ENCODE results near the gene SLC49A3. TPM values are rescaled to one million over a fixed set of nuclear protein-coding genes. Genes with fewer than 3 reads are reported as not detected.
"Not testable (repeated sequence)": the region's sequence is repeated elsewhere in the genome, so short reads cannot be mapped to it uniquely, and the experiment has no call there.

The SLC49A3 gene
- total RNA-seq, 1 experiment from 2014 or later, result 6.9 TPM

DNA sequence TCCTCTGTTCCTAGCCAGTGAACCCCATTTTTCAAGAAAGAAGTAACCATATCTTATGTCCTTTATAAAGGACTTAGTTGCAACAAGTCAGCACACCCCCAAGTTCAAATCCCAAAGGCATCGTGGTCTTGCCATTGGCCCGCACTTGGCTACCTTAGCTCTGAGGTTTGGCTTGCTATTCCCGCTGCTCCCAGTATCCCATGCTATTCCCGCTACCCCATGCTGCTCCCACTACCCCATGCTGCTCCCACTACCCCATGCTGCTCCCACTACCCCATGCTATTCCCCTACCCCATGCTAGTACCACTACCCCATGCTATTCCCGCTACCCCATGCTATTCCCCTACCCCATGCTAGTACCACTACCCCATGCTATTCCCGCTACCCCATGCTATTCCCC lies 20.7 kb downstream of the SLC49A3 start:
- not testable (repeated sequence) for H3K27me3 Mint-ChIP-seq (ENCODE audit: low read depth); H2AK5ac ChIP-seq (ENCODE audit: insufficient read length, low read length); H3K18ac ChIP-seq (ENCODE audit: insufficient read length, low read depth, low read length); H2AFZ ChIP-seq (ENCODE audit: low read length); H3K4me1 ChIP-seq (ENCODE audit: insufficient read depth, low read length); H4K20me1 ChIP-seq (ENCODE audit: control insufficient read depth, insufficient read depth, insufficient read length); H2BK5ac ChIP-seq (ENCODE audit: insufficient read length, low read length); H2BK15ac ChIP-seq (ENCODE audit: low read depth, low read length); H3K9ac ChIP-seq (ENCODE audit: extremely low read depth, insufficient read length, low read length); H4K8ac ChIP-seq (replicated peaks; ENCODE audit: insufficient read length, low read depth, low read length); H2BK20ac ChIP-seq (ENCODE audit: low read depth, low read length, poor library complexity, severe bottlenecking); H3K79me2 ChIP-seq (ENCODE audit: insufficient read depth, low read length); H3K9me3 Mint-ChIP-seq; H3K56ac ChIP-seq (ENCODE audit: insufficient read length, low read depth, low read length); H3K27me3 ChIP-seq (ENCODE audit: insufficient read depth, low read length); DNase-seq; H2BK120ac ChIP-seq (ENCODE audit: low read depth, low read length, poor library complexity, severe bottlenecking); H3K4ac ChIP-seq (ENCODE audit: low read depth, low read length); H3K4me2 ChIP-seq (ENCODE audit: insufficient read depth, insufficient read length, low read length); H3T11ph ChIP-seq (ENCODE audit: low read length); H3K4me3 Mint-ChIP-seq; H3K79me1 ChIP-seq (ENCODE audit: insufficient read depth, low read depth, low read length, poor library complexity, severe bottlenecking); H3K14ac ChIP-seq (ENCODE audit: insufficient read depth, low read length); H3K23ac ChIP-seq (ENCODE audit: insufficient read length, low read depth, low read length); H3K23me2 ChIP-seq (ENCODE audit: insufficient read length, low read depth, low read length, poor library complexity, severe bottlenecking); H3K27ac ChIP-seq (ENCODE audit: insufficient read length, low read depth, low read length); H3K27ac Mint-ChIP-seq; H3K9me3 ChIP-seq (ENCODE audit: control insufficient read depth, low read depth, low read length); H2BK12ac ChIP-seq (ENCODE audit: insufficient read length, low read depth, low read length); H4K91ac ChIP-seq (ENCODE audit: insufficient read length, low read depth, low read length); H4K5ac ChIP-seq (ENCODE audit: insufficient read length, low read depth, low read length); H3K4me1 Mint-ChIP-seq
- WGBS (ENCODE audit: extremely low coverage, insufficient read length, low lambda C conversion rate), result no CpG with 5 or more reads among the region's 6 CpGs
- H3K36me3 Mint-ChIP-seq (ENCODE audit: insufficient read depth in 1 of 3, low read depth in 3 of 3), result peaks cover 18 to 26% (median 25%) of the 10 kb centered on the region in 3 experiments; a peak in 6 of 7 replicates
